ENCODE data around the gene ELMO1.

The ELMO1 gene

DNA sequence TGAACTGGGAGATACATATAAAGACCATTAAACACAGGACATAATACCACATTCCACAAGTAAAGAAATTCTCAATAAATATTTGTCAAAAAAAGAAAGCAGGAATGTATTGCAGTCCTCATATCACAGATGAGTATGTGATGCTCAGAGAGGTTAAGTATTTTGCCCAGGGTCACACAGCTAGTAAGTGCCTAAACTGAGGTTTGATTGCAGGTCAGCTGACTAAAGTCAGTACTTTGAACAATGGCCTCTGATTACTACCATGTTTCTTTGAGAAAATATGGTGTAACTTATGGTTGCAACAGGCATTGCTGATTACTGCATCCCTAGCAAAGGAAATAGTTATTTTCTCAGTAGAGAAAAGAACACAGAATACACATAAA is 267.1 kb downstream of the ELMO1 start:
- H3K36me3 ChIP-seq (ENCODE audit: control insufficient read depth, insufficient read depth, low read length) = no peaks in the 10 kb centered on the region; the same call in 1 of the 2 replicates
- no peaks in the 10 kb centered on the region for H3K27me3 ChIP-seq (ENCODE audit: control insufficient read depth, insufficient read depth, low read length)
- H3K4me3 ChIP-seq (ENCODE audit: low read length) = no peak overlapping the region
- H3K4me1 ChIP-seq (ENCODE audit: control insufficient read depth, insufficient read depth, low read length) = peaks cover 2% of the 10 kb centered on the region; the same call in 1 of the 2 replicates
- no peak overlapping the region for H3K27ac ChIP-seq (ENCODE audit: low read length)
- no peaks in the 10 kb centered on the region for H3K9me3 ChIP-seq (ENCODE audit: control insufficient read depth, insufficient read depth, low read length)
- DNase-seq (ENCODE audit: low read depth, low spot score) = no peak

DNA sequence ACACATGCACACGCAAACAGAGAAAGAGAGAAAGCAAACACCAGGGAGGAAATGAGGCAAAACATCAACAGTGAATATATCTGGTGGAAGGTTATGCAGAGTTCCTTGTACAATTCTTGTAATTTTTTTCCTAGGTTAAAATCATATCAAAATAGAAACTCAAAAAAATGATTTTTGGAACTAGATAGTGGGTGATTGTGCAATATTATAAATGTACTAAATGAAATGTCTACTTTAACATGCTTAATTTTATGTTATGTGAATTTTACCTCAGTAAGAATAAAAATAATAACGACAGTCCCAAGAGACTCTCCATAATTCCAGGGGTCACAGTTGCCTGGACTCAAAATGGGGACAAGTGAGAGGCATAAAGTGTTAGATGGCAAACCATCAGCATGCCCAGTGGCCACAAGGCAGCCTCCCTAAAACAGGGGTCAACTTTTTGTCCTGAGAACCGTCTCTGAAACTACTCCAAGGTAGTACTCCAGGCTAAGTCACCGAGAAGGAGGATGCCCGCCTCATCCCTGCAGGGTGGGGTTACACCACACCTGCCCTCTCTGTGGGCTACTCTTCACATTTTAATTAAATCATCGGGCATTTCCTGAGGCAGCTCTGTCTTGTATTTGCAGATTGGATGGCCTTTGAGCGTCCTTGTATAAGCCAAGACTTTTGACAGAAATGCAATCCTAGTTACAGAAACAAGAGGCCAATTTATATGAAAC is 267.7 kb downstream of the ELMO1 start:
- Histone ChIP-seq H3K4me3 (ENCODE audit: low read length) (no peak overlapping the region), H3K27ac (ENCODE audit: low read length) (no peak overlapping the region), H3K9me3 (ENCODE audit: control insufficient read depth, insufficient read depth, low read length) (no peaks in the 10 kb centered on the region), H3K27me3 (ENCODE audit: control insufficient read depth, insufficient read depth, low read length) (no peaks in the 10 kb centered on the region), H3K36me3 (ENCODE audit: control insufficient read depth, insufficient read depth, low read length) (no peaks in the 10 kb centered on the region; the same call in 1 of the 2 replicates), H3K4me1 (ENCODE audit: control insufficient read depth, insufficient read depth, low read length) (peaks cover 2% of the 10 kb centered on the region; the same call in 1 of the 2 replicates)
- WGBS (ENCODE audit: insufficient coverage, insufficient read length) = no CpG with 5 or more reads among the region's 7 CpGs
- DNase-seq (ENCODE audit: low read depth, low spot score) = no peak

DNA sequence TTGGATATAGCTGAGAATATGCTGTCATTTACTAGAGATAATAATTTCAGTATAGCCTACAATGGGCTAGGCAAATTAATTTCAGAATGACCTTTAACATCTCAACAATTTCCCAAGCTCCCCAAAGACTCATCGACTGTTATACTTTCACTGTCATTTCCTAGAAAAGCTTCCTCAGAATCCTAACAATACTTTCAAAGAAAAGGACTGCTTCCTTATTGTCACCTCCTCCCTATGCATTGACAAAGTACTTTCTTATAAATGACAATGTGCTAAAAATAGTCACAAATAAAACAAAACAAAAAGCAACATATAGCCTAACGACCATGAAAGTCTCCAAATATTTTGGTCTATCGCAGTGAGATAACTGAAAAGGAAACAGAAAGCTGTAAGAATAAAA is 272.6 kb downstream of the ELMO1 start:
- H3K27me3 ChIP-seq (ENCODE audit: control insufficient read depth, insufficient read depth, low read length) = no peaks in the 10 kb centered on the region
- WGBS (ENCODE audit: insufficient coverage, insufficient read length) = no CpG with 5 or more reads among the region's 3 CpGs

DNA sequence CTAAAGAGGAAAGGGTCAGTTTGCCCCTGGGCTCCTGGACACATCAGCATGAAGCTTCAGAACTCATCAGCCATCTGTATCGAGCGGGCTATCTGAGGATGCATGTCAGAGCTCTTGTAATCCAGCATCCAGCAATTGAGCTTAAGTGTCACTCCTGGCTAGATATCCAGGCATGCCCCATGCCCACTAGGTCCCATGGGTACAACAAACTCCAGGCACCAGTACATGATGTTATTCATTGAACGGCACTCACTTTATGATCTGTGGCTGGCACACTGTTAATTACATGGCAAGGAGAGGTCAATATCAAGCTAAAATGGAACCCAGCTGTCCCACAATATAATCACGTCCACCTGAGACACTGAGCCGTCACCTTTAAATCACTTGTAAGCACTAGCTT is 274.2 kb downstream of the ELMO1 start:
- H3K9me3 ChIP-seq (ENCODE audit: control insufficient read depth, insufficient read depth, low read length) = no peaks in the 10 kb centered on the region
- no peak overlapping the region for H3K4me3 ChIP-seq (ENCODE audit: low read length)
- no peaks in the 10 kb centered on the region for H3K4me1 ChIP-seq (ENCODE audit: control insufficient read depth, insufficient read depth, low read length)
- no peaks in the 10 kb centered on the region; the same call in 1 of the 2 replicates for H3K36me3 ChIP-seq (ENCODE audit: control insufficient read depth, insufficient read depth, low read length)
- no peak for DNase-seq (ENCODE audit: low read depth, low spot score)
- H3K27me3 ChIP-seq (ENCODE audit: control insufficient read depth, insufficient read depth, low read length) = no peaks in the 10 kb centered on the region
- WGBS (ENCODE audit: insufficient coverage, insufficient read length) = no CpG with 5 or more reads among the region's 5 CpGs
- no peak overlapping the region for H3K27ac ChIP-seq (ENCODE audit: low read length)

More for the DNA sequence above, 272.6 kb downstream of the ELMO1 start:
- DNase-seq (ENCODE audit: low read depth, low spot score) = no peak
- Histone ChIP-seq H3K9me3 (ENCODE audit: control insufficient read depth, insufficient read depth, low read length) (no peaks in the 10 kb centered on the region), H3K36me3 (ENCODE audit: control insufficient read depth, insufficient read depth, low read length) (no peaks in the 10 kb centered on the region; the same call in 1 of the 2 replicates), H3K4me3 (ENCODE audit: low read length) (no peak overlapping the region), H3K27ac (ENCODE audit: low read length) (no peak overlapping the region), H3K4me1 (ENCODE audit: control insufficient read depth, insufficient read depth, low read length) (no peaks in the 10 kb centered on the region)

DNA sequence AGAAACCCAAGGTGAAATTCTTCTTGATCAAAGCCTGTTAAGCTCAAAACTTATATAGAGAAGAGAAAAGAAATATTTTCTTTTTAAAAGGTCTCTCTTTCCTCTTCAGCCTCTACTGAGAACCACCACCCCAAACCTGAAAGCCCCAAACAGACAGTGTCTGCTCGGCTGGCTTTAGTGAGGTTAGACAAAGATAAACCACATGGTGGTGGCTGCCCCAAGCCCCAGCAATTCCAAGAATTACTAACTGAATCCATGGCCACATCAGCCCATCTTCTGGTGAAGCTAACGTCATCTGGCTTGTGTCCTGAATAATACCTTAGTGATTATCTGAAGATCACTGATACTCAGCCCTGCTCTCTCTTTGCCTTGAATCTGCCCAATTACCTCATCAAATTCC is 275.0 kb downstream of the ELMO1 start:
- Histone ChIP-seq H3K9me3 (ENCODE audit: control insufficient read depth, insufficient read depth, low read length) (no peaks in the 10 kb centered on the region), H3K36me3 (ENCODE audit: control insufficient read depth, insufficient read depth, low read length) (no peaks in the 10 kb centered on the region; the same call in 1 of the 2 replicates), H3K4me3 (ENCODE audit: low read length) (no peak overlapping the region), H3K4me1 (ENCODE audit: control insufficient read depth, insufficient read depth, low read length) (no peaks in the 10 kb centered on the region), H3K27me3 (ENCODE audit: control insufficient read depth, insufficient read depth, low read length) (no peaks in the 10 kb centered on the region), H3K27ac (ENCODE audit: low read length) (no peak overlapping the region)
- no peak for DNase-seq (ENCODE audit: low read depth, low spot score)
- WGBS (ENCODE audit: insufficient coverage, insufficient read length) = no CpG with 5 or more reads among the region's 2 CpGs

DNA sequence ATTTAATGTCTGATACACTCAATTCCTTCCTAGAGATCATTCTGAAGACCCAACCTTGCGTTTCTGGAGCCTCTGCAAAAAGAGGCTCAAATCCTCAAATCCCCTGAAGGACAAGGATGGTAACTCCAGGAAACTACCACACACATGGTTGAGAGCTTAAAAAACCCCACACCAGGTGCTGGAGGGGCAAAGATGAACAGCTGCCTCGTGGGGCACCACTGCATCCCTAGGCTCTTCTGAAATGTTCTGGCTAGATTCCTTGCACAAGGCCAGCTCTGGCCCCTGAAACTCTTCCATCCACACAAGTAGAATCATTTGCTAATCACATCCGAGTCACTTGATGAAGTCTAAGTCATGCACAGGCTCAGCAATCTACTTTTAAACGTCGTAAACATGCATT is 286.6 kb downstream of the ELMO1 start:
- no peaks in the 10 kb centered on the region for H3K36me3 ChIP-seq (ENCODE audit: control insufficient read depth, insufficient read depth, low read length)
- no peaks in the 10 kb centered on the region for H3K4me1 ChIP-seq (ENCODE audit: control insufficient read depth, insufficient read depth, low read length)
- no peak for DNase-seq (ENCODE audit: low read depth, low spot score)
- H3K9me3 ChIP-seq (ENCODE audit: control insufficient read depth, insufficient read depth, low read length) = no peaks in the 10 kb centered on the region
- H3K27ac ChIP-seq (ENCODE audit: low read length) = no peak overlapping the region
- no peak overlapping the region for H3K4me3 ChIP-seq (ENCODE audit: low read length)
- WGBS (ENCODE audit: insufficient coverage, insufficient read length) = no CpG with 5 or more reads among the region's 5 CpGs
- H3K27me3 ChIP-seq (ENCODE audit: control insufficient read depth, insufficient read depth, low read length) = no peaks in the 10 kb centered on the region

DNA sequence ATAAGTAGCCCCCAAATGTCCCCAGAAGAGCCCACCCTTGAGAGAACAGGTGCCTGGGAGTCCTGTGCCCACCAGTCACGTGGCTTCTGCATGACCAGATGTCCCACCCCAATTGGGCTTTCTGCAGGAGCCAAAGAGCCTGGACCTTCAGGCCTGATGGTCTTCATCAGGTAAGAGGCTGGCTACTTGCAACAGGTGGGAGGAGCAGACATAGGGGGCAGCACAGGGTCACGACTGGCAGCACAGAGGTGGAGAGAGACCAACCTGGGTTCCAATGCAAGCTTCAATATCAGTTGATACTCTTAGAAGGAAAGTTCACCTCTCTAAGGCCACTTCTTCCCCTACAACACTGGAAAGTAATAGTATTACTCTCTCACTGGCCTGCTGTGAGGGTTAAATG is 288.0 kb downstream of the ELMO1 start:
- Histone ChIP-seq H3K27ac (ENCODE audit: low read length) (no peak overlapping the region), H3K9me3 (ENCODE audit: control insufficient read depth, insufficient read depth, low read length) (no peaks in the 10 kb centered on the region), H3K4me1 (ENCODE audit: control insufficient read depth, insufficient read depth, low read length) (no peaks in the 10 kb centered on the region), H3K4me3 (ENCODE audit: low read length) (no peak overlapping the region), H3K36me3 (ENCODE audit: control insufficient read depth, insufficient read depth, low read length) (no peaks in the 10 kb centered on the region), H3K27me3 (ENCODE audit: control insufficient read depth, insufficient read depth, low read length) (no peaks in the 10 kb centered on the region)
- WGBS (ENCODE audit: insufficient coverage, insufficient read length) = no CpG with 5 or more reads among the region's 2 CpGs
- no peak for DNase-seq (ENCODE audit: low read depth, low spot score)

DNA sequence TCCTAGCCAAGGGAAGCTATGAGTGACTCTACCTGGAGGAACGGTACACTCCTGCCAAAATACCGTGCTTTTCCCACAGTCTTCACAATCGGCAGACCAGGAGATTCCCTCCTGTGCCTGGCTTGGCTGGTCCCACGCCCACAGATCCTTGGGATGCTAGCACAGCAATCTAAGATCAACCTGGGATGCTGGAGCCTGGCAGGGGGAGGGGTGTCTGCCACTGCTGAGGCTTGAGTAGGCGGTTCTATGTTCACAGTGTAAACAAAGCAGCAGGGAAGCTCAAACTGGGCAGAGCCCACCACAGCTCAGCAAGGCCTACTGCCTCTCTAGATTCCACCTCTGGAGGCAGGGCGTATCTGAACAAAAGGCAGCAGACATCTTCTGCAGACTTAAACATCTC is 295.3 kb downstream of the ELMO1 start:
- no peaks in the 10 kb centered on the region for H3K27me3 ChIP-seq (ENCODE audit: control insufficient read depth, insufficient read depth, low read length)
- WGBS (ENCODE audit: insufficient coverage, insufficient read length) = no CpG with 5 or more reads among the region's 6 CpGs
- no peaks in the 10 kb centered on the region for H3K9me3 ChIP-seq (ENCODE audit: control insufficient read depth, insufficient read depth, low read length)
- no peak overlapping the region for H3K4me3 ChIP-seq (ENCODE audit: low read length)
- H3K36me3 ChIP-seq (ENCODE audit: control insufficient read depth, insufficient read depth, low read length) = no peaks in the 10 kb centered on the region
- no peaks in the 10 kb centered on the region for H3K4me1 ChIP-seq (ENCODE audit: control insufficient read depth, insufficient read depth, low read length)
- no peak for DNase-seq (ENCODE audit: low read depth, low spot score)
- H3K27ac ChIP-seq (ENCODE audit: low read length) = no peak overlapping the region

DNA sequence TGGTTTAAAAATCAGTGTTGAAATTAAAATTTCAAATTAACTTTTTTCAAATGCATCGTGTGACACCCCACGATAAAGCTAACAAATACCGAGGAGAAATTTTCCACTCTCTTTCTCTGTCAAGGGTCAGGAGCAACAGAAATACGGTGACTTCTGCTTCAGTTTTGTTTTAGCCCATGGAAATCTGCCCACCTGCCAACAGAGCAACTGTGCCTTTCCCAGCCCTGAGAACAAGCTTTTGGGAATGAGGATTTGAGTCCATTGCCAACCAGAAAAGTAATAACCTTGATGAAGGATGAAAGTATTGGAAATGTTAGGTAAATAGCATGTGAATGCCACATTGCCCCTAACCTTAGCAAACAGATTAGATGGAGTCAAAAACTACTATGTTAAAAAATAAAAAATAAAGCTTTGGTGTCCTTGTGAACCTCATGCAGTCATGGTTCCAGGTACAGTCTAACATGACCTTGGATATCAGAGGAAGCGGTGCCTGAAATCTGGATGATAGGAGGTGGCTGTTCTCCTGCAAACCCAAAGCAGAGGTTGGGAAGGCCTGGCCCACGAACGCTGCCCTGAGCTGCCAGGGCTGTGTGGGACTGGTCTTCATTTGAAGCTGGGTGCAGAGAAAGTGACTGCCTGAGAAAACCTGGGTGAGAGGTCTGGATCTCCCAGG is 296.8 kb downstream of the ELMO1 start:
- Histone ChIP-seq H3K27me3 (ENCODE audit: control insufficient read depth, insufficient read depth, low read length) (no peaks in the 10 kb centered on the region), H3K9me3 (ENCODE audit: control insufficient read depth, insufficient read depth, low read length) (no peaks in the 10 kb centered on the region), H3K36me3 (ENCODE audit: control insufficient read depth, insufficient read depth, low read length) (no peaks in the 10 kb centered on the region), H3K27ac (ENCODE audit: low read length) (no peak overlapping the region), H3K4me3 (ENCODE audit: low read length) (no peak overlapping the region), H3K4me1 (ENCODE audit: control insufficient read depth, insufficient read depth, low read length) (no peaks in the 10 kb centered on the region)
- no CpG with 5 or more reads among the region's 7 CpGs for WGBS (ENCODE audit: insufficient coverage, insufficient read length)
- DNase-seq (ENCODE audit: low read depth, low spot score) = no peak

DNA sequence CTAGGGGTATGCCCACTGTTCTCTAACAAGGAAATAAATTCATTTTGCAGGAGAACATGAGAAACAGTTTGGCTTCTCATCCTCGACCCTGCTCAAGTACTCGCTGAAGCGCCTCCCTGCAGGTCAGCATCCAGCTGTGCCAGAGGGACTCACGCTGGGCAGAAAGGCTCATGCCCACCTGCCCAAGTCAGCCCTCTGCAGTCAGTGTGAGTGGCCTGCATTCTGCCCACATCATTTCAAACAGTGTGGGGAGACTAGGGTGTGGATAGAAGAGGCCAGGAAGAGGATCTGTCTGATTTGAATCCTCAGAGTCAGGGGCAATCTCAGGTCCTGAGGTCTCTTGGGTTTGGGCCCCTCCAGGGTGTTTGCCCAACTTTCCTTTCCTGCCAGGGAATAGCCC is 297.8 kb downstream of the ELMO1 start:
- H3K27me3 ChIP-seq (ENCODE audit: control insufficient read depth, insufficient read depth, low read length) = no peaks in the 10 kb centered on the region
- H3K27ac ChIP-seq (ENCODE audit: low read length) = no peak overlapping the region
- H3K36me3 ChIP-seq (ENCODE audit: control insufficient read depth, insufficient read depth, low read length) = no peaks in the 10 kb centered on the region
- DNase-seq (ENCODE audit: low read depth, low spot score) = no peak
- no CpG with 5 or more reads among the region's 4 CpGs for WGBS (ENCODE audit: insufficient coverage, insufficient read length)
- H3K9me3 ChIP-seq (ENCODE audit: control insufficient read depth, insufficient read depth, low read length) = no peaks in the 10 kb centered on the region
- no peak overlapping the region for H3K4me3 ChIP-seq (ENCODE audit: low read length)
- no peaks in the 10 kb centered on the region for H3K4me1 ChIP-seq (ENCODE audit: control insufficient read depth, insufficient read depth, low read length)

DNA sequence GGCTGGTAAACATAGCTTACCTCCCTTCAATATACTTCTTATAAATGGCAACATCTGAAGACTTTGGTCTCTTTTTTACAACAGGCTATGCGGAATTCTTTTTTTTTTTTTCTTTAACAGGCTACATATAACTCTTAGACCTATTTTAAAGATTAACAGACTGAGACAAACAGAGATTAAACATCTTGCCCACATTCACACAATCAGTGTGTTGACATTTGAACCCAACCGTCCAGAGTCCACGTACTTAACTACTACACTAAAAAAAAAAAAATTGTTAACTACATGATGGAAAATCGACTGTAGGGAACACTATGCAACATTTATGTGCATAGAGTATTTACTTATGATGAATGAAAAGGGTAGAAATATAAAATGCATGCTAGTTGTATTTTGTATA is 298.5 kb downstream of the ELMO1 start:
- Histone ChIP-seq H3K9me3 (ENCODE audit: control insufficient read depth, insufficient read depth, low read length) (no peaks in the 10 kb centered on the region), H3K27ac (ENCODE audit: low read length) (no peak overlapping the region), H3K4me1 (ENCODE audit: control insufficient read depth, insufficient read depth, low read length) (no peaks in the 10 kb centered on the region), H3K27me3 (ENCODE audit: control insufficient read depth, insufficient read depth, low read length) (no peaks in the 10 kb centered on the region), H3K36me3 (ENCODE audit: control insufficient read depth, insufficient read depth, low read length) (no peaks in the 10 kb centered on the region), H3K4me3 (ENCODE audit: low read length) (no peak overlapping the region)
- no CpG with 5 or more reads among the region's 4 CpGs for WGBS (ENCODE audit: insufficient coverage, insufficient read length)
- no peak for DNase-seq (ENCODE audit: low read depth, low spot score)

Measured in iPS DF 6.9 (cell line).